Measurements from ENCODE around the gene PPTC7.

The PPTC7 gene

DNA sequence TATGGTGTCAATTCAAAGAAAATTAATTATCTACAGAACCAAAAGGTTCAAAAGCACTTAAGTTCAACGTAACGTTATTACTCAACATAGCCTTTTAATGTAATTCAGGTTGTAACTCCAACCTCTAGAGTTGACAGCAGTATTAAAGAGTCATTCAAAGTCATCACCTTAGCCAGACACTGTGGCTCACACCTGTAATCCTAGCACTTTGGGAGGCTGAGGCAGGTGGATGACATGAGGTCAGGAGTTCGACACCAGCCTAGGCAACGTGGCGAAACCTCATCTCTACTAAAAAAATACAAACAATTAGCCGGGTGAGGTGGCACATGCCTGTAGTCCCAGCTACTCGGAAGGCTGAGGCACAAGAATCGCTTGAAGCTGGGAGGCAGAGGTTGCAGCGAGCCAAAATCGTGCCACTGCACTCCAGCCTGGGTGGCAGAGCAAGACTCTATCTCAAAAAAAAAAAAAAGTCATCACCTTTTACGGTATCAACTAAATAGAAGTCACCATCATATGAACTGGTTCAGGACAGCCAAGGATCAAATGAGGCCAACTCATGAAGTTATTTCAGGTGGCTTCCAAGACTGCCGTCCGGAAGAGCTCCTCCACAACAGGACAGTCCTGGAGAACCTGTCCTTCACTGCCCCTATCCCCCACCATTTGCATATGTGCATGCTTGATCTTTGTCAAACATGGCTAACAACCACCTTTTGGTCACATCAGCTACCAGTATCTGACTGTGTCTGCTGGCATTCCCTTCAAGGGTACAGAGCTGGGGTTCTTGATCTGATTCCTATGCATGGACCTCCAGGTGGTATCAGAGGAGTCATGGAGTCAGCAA lies 4.2 kb downstream of the PPTC7 start:
- Histone ChIP-seq H3K9me3 (ENCODE audit: insufficient read depth, low read length, severe bottlenecking) (no peaks in the 10 kb centered on the region), H2AFZ (ENCODE audit: low read depth, low read length) (no peak overlapping the region), H4K20me1 (ENCODE audit: insufficient read depth, low read length) (peaks cover 47% of the 10 kb centered on the region), H3K79me2 (ENCODE audit: insufficient read depth, low read length) (peaks cover 97% of the 10 kb centered on the region), H3K27ac (ENCODE audit: low read length) (no peak overlapping the region), H3K36me3 (ENCODE audit: insufficient read depth, low read length) (peaks cover 6% of the 10 kb centered on the region; the same call in 1 of the 2 replicates), H3K27me3 (ENCODE audit: insufficient read depth, low read length, poor library complexity) (no peaks in the 10 kb centered on the region), H3K4me2 (ENCODE audit: insufficient read depth, low read length) (peak overlapping the region; percentile 30; the same call in 1 of the 2 replicates), H3K4me3 (ENCODE audit: low read depth in 1 of 2, low read length in 2 of 2) (0 out of 4 replicates have a peak overlapping the region, but pooled peaks of 1 of the 2 experiments have one; percentile 9), H3K9ac (ENCODE audit: low read depth, low read length) (no peak overlapping the region), H3K4me1 (ENCODE audit: insufficient read depth, low read length) (peaks cover 38% of the 10 kb centered on the region)
- no peak for ATAC-seq (ENCODE audit: insufficient read depth, low read depth)
- no peak for TF ChIP-seq EZH2 (IDR thresholded peaks at IDR 0.05; ENCODE audit: borderline replicate concordance, low read depth, low read length, severe bottlenecking)
- TF ChIP-seq, protein P1, sequence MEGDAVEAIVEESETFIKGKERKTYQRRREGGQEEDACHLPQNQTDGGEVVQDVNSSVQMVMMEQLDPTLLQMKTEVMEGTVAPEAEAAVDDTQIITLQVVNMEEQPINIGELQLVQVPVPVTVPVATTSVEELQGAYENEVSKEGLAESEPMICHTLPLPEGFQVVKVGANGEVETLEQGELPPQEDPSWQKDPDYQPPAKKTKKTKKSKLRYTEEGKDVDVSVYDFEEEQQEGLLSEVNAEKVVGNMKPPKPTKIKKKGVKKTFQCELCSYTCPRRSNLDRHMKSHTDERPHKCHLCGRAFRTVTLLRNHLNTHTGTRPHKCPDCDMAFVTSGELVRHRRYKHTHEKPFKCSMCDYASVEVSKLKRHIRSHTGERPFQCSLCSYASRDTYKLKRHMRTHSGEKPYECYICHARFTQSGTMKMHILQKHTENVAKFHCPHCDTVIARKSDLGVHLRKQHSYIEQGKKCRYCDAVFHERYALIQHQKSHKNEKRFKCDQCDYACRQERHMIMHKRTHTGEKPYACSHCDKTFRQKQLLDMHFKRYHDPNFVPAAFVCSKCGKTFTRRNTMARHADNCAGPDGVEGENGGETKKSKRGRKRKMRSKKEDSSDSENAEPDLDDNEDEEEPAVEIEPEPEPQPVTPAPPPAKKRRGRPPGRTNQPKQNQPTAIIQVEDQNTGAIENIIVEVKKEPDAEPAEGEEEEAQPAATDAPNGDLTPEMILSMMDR (IDR thresholded peaks at IDR 0.05; ENCODE audit: borderline replicate concordance, extremely low read depth, low read length, poor library complexity, severe bottlenecking) = no peak
- no peak for DNase-seq

DNA sequence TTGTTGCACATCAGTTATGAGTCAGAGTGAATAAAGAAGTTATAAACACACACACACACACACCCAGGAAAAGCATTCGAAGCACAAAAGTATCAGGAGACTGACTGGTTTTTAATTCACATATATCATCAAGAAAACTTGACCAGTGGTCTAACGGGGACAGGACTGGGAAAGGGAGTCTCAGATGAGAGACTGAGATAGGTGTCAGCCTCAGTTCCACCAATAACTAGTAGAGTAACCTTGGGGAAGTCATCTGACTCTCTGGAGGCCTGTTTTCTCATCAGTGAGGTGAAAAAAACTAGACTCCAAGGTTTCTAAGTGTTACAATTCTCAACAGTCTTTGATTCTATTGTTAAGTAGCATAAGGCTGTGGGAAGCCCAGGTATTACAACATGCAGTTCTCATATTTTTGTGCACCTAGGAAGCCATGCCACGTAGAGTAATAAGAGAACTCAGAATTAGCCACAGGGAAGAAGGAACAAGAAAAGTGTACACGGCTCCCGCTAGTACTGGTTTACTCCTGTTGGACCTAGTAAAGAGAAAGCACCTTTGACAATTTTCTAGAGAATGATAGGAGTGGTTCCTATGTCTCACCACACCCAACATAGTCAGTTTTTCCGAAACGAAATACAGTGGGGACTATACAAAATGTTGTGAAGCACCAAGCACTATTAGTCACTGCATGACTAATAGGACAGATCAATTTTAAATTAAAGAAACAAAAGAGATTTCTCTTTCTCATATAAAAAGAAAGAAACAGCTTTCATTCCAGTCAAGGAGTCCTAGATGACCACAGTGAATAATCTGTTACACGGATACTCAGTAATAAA lies 5.0 kb downstream of the PPTC7 start:
- ATAC-seq (ENCODE audit: insufficient read depth, low read depth) (no peak), DNase-seq (no peak)
- Histone ChIP-seq H4K20me1 (ENCODE audit: insufficient read depth, low read length) (peaks cover 47% of the 10 kb centered on the region), H3K4me1 (ENCODE audit: insufficient read depth, low read length) (peaks cover 32% of the 10 kb centered on the region), H3K27me3 (ENCODE audit: insufficient read depth, low read length, poor library complexity) (no peaks in the 10 kb centered on the region), H3K4me2 (ENCODE audit: insufficient read depth, low read length) (peak overlapping the region; percentile 30), H3K36me3 (ENCODE audit: insufficient read depth, low read length) (peaks cover 6% of the 10 kb centered on the region; the same call in 1 of the 2 replicates), H3K9me3 (ENCODE audit: insufficient read depth, low read length, severe bottlenecking) (peaks cover 3% of the 10 kb centered on the region), H3K79me2 (ENCODE audit: insufficient read depth, low read length) (peaks cover 100% of the 10 kb centered on the region), H3K9ac (ENCODE audit: low read depth, low read length) (no peak overlapping the region), H2AFZ (ENCODE audit: low read depth, low read length) (no peak overlapping the region), H3K4me3 (ENCODE audit: low read depth in 1 of 2, low read length in 2 of 2) (no peak overlapping the region), H3K27ac (ENCODE audit: low read length) (no peak overlapping the region)
- no peak for TF ChIP-seq EZH2 (IDR thresholded peaks at IDR 0.05; ENCODE audit: borderline replicate concordance, low read depth, low read length, severe bottlenecking)
- TF ChIP-seq, protein P1 (IDR thresholded peaks at IDR 0.05; ENCODE audit: borderline replicate concordance, extremely low read depth, low read length, poor library complexity, severe bottlenecking) = no peak

DNA sequence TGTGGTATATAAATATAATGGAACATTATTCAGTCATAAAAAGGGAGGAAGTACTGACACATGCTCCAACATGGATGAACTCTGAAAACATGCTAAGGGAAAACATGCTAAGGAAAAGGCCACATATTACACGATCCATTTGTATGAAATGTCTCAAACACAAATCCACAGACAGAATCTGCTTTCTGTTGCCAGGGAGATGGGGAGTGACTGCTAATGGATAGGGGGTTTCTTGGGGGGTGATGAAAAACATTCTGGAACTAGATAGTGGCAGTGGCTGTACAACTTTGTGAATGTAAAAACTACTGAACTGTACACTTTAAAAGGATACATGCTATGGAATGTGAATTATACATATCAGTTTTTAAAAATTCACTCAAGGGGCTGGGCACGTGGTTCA lies 6.6 kb downstream of the PPTC7 start:
- no peak for DNase-seq
- Histone ChIP-seq H3K4me3 (ENCODE audit: low read depth in 1 of 2, low read length in 2 of 2) (no peak overlapping the region), H3K36me3 (ENCODE audit: insufficient read depth, low read length) (peaks cover 9% of the 10 kb centered on the region), H4K20me1 (ENCODE audit: insufficient read depth, low read length) (peaks cover 36% of the 10 kb centered on the region), H2AFZ (ENCODE audit: low read depth, low read length) (no peak overlapping the region), H3K79me2 (ENCODE audit: insufficient read depth, low read length) (peaks cover 100% of the 10 kb centered on the region), H3K4me1 (ENCODE audit: insufficient read depth, low read length) (peaks cover 26% of the 10 kb centered on the region), H3K9me3 (ENCODE audit: insufficient read depth, low read length, severe bottlenecking) (peaks cover 14% of the 10 kb centered on the region), H3K9ac (ENCODE audit: low read depth, low read length) (no peak overlapping the region), H3K27me3 (ENCODE audit: insufficient read depth, low read length, poor library complexity) (no peaks in the 10 kb centered on the region), H3K27ac (ENCODE audit: low read length) (no peak overlapping the region), H3K4me2 (ENCODE audit: insufficient read depth, low read length) (no peak overlapping the region)
- no peak for TF ChIP-seq EZH2 (IDR thresholded peaks at IDR 0.05; ENCODE audit: borderline replicate concordance, low read depth, low read length, severe bottlenecking)
- TF ChIP-seq, protein P1 (IDR thresholded peaks at IDR 0.05; ENCODE audit: borderline replicate concordance, extremely low read depth, low read length, poor library complexity, severe bottlenecking) = no peak
- ATAC-seq (ENCODE audit: insufficient read depth, low read depth) = no peak
